Heart left ventricle (tissue), 13 donors: ENCODE data around the gene CACNA1E.

ENCODE experiments used
- CTCF ChIP-seq, 12 donors: fragments of 200-600 bp; sonication (generic) in 4 of 12; IDR thresholded peaks; one replicate each; pipeline versions ENCODE4 v1.5.0 to v1.8.0; 2018 to 2022; ENCODE audit warnings: antibody characterized with exemption in 12 of 12, mild to moderate bottlenecking in 5 of 12
- POLR2A ChIP-seq, 2 donors: fragments of 450-650 bp; IDR thresholded peaks; one replicate each; pipeline ENCODE4 v1.6.1; 2017; ENCODE audit warnings: antibody characterized with exemption in 2 of 2, mild to moderate bottlenecking in 2 of 2, moderate library complexity in 2 of 2
- donor health status: ischemic (EF 13 %, LVEDD 7.1; RV severe dilation, severe dysfunction).
- donor health status: DM: no; HTN: yes; CAD: no.
- donor health status: DM: no; HTN: no; CAD: no.
- donor health status: ischemic (EF 25% LVEDD 6.9; RV normal size, moderate dysfunction).
- donor health status: ischemic (EF 25% LVEDD 5.7; RV mildly dilated, moderate dysfunction).
- donor health status: ischemic (EF 35%, LVEDD 5.7; RV mildly dilated, moderate dysfunction).
- donor health status: nonischemic (EF 11% LVEDD 7.7; RV severe dilation, severe dysfunction).
- donor health status: DM: yes; HTN: yes; CAD: no.
- donor health status: PGD.
- donor health status: ischemic (EF 29% LVEDD 5.4; RV normal size, mild dysfunction).
- donor health status: nonischemic (EF 23%, LVEDD 6.1; RV moderate dilation, normal function).

GRCh38 chr1:181500636-181501035, 17.3 kb downstream of the CACNA1E start:
- TF ChIP-seq CTCF (IDR thresholded peaks at IDR 0.05) (no peak), POLR2A (IDR thresholded peaks at IDR 0.05) (no peak)
